Measurements from ENCODE around the gene SPOUT1.
"Not testable (repeated sequence)": the region's sequence is repeated elsewhere in the genome, so short reads cannot be mapped to it uniquely, and the experiment has no call there.

Gene SPOUT1

DNA sequence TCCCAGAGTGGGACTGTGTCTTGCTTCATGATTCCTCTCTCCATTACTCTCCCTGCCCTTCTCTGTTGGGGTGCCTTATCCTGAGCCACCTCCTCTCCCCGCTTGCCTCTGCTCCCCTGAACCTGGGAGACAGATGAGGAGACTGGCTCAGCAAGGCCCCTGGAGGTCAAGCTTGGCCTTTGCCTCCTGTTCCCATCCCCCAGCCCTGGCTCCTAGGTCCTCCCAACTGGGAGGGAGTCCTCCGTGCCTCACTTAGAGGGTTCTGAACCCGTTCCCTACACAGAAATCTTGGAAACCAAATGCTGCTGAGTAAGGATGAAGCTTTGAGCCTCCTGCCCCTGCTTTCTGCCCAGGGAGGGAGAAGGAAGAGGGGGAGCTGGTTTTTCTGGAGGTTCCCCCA lies 21.1 kb downstream of the SPOUT1 start:
- DNase-seq, result no peak

DNA sequence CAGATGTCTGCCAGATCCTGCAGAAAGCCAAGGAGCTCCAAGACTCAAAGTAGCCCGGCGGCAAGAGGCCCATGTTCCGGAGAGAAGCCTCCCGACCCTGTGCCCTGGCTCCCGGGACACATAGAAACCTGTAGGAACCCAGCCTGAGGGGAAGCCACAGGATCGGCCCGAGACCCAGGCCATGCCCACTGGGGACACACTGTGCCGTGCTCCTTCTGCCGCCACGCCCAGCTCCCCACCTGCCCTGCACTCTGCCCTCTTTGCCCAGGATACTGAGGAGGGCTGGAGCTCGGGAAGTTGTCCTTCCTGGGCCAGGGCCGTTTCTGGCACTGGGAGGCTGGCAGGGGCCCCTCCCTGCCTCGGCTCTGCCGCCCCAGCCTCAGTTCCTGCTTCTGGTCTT lies 21.8 kb downstream of the SPOUT1 start:
- DNase-seq, result no peak

DNA sequence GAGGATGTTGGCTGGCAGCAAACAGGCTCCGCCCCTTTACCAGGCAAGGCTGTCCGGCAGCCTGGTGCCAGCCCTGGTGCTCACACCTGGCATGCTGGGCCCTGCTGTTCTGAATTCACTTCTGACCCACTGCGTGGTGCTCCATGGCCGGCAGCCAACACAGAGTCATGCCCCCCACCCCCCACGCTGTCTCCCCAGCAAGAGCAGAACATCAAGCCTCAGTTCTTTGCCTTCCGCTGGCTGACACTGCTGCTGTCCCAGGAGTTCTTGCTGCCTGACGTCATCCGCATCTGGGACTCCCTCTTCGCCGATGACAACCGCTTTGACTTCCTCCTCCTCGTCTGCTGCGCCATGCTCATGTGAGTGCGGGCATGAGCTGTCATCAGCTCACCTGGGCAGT lies 23.9 kb downstream of the SPOUT1 start:
- DNase-seq, result no peak

DNA sequence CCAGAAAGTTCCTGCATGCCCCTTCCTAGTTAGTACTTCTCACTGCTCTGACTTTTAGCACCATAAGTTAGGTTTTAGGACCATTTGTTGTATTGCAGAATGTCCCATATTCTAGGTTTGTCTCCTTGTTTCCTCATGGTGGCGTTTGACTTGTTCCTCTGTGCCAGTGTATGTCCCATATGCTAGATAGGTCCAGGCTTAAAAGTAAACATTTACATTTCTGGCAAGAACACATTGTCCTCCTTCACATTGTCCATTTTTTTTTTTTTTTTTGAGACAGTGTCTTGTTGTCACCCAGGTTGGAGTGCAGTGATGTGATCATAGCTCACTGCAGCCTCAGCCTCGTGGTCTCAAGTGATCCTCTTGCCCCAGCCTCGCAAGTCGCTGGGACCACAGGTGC lies 27.1 kb downstream of the SPOUT1 start:
- DNase-seq, result no peak

DNA sequence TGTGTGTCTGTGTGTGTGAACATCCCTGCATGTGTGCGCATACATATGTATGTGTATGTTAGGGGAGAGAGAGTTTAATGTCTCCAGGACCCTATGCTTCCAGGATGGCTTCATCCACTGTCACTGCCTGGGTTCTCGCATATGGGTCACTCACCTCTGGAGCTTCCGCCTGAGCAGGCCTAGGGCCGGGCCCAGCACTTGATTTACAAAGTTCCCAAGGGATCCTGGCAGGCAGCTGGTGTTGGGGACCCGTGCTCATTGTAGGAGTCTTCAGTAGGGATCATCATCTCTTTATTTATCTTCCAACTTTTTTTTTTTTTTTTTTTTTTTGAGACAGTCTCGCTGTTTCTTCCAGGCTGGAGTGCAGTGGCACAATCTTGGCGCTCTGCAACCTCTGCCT lies 29.5 kb downstream of the SPOUT1 start:
- no peak for DNase-seq

DNA sequence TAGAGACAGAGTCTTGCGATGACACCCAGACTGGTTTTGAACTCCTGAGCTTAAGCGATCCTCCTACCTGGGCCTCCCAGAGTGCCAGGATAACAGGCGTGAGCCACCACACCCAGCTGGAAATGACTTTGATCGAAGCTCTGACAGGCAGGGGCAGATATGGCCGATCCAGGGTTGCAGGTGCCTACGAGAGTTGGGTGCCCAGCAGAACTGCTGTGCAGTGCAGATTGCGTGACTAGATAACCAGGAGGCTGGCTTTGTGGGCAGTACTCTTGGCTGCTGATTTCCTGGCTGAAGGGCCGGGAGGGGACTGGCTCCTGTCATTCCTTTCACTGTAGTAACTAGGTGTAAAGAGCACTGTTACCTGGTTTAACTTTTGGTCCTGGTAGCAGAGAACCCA lies 30.7 kb downstream of the SPOUT1 start:
- no peak for DNase-seq

DNA sequence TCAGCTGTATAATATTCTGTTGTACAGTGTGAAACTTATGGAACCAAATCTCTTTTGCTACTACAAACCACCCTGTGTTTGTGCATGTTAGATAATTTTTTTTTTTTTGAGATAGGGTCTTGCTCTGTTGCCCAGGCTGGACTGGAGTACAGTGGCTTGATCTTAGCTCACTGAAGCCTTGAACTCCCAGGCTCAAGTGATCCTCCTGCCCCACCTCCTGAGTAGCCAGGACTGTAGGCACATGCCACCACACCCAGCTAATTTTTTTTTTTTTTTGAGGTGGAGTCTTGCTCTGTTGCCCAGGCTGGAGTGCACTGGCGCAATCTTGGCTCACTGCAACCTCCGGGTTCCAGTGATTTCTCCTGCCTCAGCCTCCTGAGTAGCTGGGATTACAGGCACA lies 34.6 kb downstream of the SPOUT1 start:
- not testable (repeated sequence) for DNase-seq

DNA sequence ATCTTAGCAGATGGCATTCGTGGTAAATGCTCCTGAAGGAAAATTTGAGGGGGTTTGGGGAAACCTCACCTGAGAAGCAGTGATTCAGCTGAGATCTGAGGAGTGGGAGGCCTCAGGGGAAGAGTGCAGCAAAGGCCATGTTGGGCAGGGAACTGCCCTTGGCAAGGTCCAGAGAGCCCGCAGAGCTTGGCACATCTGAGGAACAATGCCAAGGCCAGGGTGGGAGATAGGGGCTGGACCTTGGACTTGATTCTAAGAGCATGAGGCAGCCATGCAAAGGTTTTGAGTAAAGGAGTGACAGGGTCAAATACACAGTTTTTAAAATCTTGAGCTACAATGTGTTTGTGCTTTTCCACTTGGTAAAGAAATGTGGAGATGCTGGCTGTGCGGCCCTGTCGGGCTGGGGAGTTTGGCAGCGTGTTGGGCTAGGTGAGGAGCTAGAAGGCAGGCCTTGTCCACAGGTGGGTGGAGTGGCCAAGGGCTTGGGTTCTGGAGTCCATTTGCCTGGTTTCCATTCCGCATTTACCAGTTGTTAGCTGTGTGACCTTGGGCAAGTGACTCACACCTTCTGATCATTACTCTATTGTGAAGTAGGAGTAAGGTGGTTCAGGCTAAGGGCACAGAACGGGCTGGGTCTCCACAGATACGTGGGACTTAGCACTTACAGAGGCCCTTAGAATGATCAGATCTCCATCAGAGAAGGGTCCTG lies 36.5 kb downstream of the SPOUT1 start:
- no peak for DNase-seq

DNA sequence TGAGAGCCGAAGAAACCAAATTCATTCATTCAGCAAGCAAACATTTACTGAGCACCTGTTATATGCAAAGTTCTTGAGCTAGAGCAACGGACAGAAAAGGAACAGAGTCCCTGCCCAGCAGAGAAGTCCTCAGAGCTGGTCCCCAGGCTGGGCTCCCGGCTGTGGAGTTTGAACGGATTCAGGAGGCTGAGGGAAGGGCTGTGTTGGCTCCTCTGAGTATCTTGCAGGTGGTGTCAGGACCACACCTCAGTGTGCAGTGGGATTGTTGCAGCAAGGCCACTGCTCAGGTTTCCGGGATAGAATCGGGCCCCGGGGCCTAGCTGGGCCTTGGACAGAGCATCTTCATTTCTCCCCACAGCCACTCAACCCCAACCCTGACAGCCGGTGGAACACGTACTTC lies 37.5 kb downstream of the SPOUT1 start:
- DNase-seq, result no peak

DNA sequence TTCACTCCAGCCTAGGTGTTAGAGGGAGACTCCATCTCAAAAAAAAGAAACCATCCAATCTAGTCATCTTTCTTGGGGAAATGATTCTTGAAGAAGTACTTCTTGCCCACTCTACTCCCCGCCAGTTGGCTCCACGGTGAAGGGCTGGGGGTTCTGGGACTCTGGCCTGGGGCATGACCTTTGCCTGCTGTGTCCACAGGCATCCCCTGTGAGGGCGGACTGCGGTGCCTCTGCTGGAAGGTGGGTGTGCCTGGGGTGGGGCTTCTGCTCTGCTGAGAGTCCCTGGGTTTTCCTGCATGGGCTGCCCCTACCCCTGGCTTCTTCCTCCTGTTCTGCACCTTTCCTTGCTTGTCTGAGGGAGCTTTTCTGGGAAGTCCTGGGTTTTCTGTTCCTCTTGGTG lies 39.1 kb downstream of the SPOUT1 start:
- no peak for DNase-seq

DNA sequence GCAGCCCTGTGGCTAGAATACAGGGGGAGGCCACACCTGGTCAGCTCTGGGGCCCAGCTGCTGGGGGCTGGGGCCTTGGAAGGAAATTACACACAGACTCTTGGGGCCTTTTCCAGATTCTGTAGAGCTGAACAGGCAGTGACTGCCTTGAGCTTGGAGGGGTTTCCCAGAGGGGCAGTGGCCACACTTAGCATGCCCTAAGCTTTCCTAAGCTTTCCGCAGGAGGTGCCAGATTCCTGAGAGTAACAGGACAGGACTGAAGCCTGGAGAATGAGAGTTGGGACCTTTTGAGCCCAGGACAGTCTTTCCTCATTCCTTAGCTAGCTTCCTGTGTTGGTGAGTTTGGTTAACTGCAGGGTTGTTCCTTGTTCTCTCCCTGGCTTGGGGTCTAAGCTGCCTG lies 41.1 kb downstream of the SPOUT1 start:
- no peak for DNase-seq

DNA sequence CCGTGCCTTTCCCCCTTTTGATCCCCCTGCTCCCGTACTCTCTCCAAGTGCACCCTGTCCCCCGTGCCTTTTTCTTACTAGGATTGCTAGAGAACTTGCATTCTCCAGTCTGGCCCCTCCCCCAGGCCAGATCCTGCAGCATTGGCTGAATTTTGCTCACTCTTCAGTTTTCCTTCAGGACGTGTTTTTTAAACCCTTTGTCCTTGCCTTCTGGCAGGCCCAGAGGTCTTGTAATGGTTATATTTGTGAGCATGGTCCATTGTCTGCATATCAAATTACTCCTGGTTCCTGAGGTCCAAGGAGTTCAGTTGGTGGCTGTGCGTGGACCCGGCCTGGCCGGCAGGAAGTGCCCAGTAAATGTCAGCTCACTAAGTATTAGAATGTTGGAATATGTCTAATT lies 41.9 kb downstream of the SPOUT1 start:
- no peak for DNase-seq

DNA sequence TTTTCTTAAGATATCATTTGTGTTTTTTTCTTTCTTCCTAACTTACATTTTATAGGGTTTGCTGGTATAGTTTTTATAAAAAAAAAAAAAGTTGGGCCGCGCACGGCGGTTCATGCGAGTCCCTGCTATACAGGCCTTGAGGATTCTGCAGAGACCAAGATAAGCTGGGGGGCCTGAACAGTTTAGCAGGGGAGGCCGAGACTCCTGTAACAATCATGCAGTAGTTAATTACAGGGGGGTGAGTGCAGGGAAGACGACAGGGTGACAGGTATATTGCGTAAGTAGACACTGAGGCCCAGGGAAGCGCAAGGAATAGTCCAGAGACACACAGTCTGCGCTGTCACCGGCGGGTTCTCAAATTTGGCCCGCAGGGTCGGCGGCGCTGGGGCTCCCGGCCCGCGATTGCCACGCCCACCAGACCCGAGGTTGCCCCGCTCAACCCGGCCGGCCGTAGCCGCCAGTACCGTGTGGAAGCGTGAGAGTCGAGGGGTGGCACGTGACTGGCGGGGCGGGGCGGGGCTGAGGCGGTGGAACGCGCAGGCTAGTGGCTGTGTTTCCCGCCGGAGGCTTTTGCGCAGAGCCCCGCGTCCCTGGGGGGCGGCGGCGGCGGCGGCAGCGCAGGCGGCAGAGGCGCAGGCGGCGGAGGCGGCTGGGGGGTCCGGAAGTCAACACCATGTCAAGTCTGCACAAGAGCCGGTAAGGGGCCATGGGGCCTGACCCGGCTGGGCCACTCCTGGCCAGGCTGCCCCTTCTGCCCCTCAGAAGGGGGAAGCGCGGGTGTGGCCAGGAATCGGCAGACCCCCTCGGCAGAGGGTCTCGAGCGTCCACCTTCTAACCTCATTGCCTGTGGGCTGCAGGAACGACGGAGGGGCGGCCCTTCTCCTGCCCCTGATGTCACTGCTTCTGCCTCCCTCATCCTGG lies 42.7 kb downstream of the SPOUT1 start, which contains the start of gene TBC1D13:
Gene TBC1D13 (plus strand): TSS at position 573 of the 921 bp plus-strand sequence. CDS start 101 bp downstream, at position 674.
- peak; percentile 63 to 87 for DNase-seq

DNA sequence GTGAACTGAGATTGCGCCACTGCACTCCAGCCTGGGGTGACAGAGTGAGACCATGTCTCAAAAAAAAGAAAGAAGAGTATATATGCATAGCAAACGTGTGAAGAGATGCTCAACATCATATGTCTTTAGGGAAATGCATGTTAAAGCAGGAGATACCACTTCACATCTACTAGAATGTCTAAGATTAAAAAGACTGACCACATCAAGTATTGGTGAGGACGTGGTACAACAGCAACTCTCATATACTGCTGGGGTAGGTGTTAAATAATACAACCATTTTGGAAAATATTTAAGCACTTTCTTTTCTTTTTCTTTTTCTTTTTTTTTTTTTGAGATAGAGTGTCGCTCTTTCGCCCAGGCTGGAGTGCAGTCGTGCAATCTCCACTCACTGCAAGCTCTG lies 44.2 kb downstream of the SPOUT1 start:
- DNase-seq, result no peak

DNA sequence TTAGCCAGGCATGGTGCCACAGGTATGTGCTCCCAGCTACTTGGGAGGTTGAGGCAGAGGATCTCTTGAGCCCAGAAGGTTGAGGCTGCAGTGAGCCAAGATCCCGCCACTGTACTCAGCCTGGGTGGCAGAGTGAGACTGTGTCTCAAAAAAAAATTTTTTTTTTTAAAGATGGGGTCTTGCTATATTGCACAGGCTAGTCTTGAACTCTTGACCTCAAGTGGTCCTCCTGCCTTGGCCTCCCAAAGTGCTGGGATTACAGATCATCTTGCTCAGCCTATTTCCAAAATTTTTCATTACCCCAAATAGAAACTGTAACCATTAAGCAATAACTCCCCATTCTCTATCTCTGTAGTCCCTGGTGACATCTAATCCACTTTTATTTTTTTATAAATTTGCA lies 46.9 kb downstream of the SPOUT1 start:
- no peak for DNase-seq

DNA sequence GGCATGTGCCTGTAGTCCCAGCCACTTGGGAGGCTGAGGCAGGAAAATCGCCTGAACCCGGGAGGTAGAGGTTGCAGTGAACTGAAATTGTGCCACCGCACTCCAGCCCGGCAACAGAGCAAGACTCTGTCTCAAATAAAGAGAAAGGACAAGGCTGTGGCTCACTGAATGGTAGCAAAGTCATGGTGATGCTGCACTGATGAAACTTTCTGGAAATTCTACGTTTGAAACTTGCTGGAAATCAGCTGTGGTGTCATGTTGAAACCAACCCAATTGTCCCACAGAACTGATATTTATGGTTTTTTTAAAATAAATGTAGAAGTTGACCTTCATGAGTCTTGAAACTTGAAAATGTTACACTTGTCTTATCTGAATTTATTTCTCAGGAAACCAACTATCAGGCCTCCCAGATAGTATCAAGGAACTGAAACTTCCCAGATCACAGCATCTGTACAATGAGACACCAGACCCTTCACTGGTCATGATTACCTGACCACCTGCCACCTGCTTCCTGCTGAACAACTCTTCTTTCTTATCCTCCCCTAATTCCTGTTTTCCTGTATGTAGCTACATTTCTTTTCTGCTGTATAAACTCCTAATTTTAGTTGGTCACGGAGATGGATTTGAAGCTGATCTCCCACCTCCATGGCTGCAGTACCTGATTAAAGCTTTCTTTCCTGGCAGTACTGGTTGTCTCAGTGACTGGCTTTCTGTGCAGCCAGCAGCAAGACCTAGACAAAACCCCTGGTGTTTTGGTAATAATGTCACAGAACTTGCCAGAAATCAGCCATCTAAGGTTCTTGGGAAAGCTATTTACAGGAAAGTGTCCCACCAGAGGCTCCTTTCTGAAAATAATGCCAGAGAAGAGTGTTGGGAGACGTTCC lies 48.2 kb downstream of the SPOUT1 start:
- DNase-seq, result no peak

DNA sequence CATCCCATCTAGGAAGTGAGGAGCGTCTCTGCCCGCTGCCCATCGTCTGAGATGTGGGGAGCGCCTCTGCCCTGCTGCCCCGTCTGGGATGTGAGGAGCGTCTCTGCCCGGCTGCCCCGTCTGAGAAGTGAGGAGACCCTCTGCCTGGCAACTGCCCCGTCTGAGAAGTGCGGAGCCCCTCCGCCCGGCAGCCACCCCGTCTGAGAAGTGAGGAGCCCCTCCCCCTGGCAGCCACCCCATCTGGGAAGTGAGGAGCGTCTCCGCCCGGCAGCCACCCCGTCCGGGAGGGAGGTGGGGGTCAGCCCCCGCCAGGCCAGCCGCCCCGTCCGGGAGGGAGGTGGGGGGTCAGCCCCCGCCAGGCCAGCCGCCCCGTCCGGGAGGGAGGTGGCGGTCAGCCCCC lies 49.5 kb downstream of the SPOUT1 start:
- DNase-seq, result not testable (repeated sequence)

DNA sequence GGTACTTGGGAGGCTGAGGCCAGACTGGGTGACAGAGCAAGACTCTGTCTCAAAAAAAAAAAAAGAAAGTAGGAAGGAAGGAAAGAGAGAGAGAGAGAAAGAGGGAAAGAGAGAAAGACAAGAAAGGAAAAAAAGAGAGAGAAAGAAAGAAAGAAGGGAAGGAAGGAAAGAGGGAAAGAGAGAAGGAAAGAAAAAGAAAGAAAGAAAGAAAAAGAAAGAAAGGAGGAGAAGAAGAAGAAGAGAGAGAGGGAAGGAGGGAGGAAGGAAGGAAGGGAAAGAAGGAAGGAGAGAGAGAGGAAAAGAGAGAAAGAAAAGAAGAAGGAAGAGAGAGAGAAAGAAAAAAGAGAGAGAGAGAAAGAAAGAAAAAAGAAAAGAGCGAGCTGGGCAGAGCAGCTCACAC lies 54.8 kb downstream of the SPOUT1 start:
- DNase-seq, result no peak

DNA sequence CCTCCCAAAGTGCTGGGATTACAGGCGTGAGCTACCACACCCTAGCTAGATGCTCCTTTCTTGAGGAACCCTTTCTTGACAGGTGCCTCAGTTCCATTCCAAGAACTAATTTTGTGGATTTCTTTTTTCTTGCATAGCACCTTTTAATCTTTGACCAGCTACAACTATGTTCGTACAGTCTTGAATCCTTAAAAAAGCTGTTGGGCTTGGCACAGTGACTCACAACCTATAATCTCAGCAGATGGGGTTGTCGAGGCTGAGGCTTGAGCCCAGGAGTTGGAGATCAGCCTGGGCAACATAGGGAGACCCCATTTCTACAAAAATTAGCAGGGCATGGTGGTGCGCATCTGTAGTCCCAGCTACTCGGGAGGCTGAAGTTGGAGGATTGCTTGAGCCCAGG lies 56.5 kb downstream of the SPOUT1 start:
- DNase-seq, result no peak

DNA sequence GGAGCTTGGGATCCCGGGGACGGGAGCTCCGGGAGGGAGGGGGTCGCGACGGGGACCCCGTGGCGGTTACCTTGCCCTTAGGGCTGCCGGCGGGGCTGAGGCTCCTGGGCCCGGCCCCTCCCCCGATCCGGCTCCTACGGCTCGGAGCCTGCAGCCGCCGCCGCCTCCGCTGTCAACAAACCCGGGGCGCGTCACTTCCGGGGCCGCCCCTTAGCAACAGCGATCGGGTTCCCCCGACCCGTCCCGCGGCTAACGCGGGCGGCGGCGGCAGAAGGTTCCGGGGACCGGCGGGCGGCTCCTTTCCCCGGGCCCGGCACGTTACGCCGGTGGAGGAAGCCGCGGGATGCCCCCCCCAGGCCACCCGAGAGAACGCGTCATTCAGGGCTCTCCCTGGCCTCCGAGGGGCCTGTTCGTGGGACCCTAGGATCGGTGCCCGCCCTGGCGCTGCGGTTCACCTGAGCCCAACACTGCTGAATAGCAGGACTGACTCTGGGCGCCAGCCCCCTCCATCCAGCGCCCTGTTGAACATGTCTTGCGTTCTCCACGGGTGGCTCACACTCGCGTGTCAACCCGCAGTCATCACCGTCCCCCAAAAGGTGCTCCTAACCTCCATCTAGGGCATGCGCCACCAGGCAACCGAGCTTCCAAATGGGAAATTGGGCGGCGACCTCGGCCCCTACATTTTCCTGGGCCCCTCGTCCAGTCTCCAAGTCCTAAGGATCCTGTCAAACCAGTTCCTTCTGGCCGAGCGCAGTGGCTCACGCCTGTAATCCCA lies 57.7 kb downstream of the SPOUT1 start, which contains the start of gene ZER1:
Gene ZER1 (minus strand): TSS at position 183 of the 775 bp plus-strand sequence. CDS start 16,362 bp downstream, outside the sequence.
- peak; percentile 75 to 87 for DNase-seq

DNA sequence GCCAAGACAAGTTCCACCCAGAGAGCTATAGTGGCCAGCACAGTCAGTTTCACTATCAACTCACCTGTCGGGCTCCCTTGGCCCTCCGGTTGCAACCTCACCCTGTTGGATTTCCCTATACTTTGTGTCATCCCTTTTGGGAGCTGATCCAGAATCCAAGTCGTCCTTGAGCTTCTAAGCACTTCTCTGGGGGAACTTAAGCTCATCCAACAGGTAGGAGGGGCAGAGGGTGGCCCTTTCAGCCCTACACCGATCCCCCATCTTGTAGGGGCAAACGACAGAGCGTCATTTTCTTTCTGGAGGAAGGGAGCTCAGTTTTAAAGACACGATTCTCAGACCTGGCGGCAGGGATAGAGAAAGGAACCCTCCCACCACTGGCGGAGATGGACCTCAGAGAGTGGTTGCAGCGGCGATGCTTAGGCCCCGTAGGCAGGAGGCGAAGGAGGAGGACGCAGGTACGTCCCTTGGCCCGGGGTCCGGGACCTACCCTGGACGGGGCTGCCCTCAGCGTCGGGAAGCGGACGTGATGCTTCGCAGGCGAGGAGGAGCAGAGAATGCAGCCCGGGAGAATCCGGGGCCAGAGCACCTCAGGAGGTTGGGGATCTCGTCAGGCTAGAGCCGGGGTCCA lies 58.4 kb downstream of the SPOUT1 start:
- DNase-seq, result no peak

Data from SW 1271 (cell line).